CD4-positive, alpha-beta T cell treated with Interleukin-15 for 1 hour (primary cell): Measurements from ENCODE around the gene ATP4A.
A peak's percentile ranks its signal among the peaks of the same experiment; 100 is the strongest.
"Not testable (repeated sequence)": the region's sequence is repeated elsewhere in the genome, so short reads cannot be mapped to it uniquely, and the experiment has no call there.

Experiments
- DNase-seq: peaks from one replicate; pipeline ENCODE4 v3.0.0-alpha.2; 2020

ATP4A gene

DNA sequence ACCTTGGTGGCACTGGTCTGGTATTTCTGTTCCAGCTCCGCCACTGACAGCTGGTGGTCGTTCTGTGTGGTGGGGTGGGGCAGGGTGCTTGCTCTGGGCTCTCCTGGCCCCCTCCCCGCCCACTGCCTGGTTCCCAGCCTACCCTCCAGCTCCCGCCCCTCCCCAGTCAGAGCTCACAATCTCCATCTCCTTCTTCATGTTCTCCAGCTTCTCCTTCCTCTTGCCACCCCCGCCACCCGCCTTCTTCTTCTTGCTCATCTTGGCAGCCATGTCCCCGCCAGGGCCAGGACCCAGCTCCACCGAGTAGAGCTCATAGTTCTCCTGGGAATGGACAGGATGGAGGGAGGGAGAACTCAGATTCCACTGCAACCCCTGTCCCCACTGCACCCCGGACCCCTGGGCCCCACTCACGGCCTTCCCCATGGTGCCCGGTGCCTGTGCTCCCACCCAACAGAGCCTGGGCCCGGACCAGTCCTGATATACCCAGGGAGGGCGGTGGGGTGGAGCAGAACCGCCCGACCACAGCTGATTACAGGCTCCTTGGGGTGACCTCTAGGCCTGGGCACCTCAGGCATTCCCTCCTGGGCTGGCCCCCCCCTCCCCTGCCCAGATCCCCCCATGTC lies at the start of gene ATP4A:
TSS of gene ATP4A (minus strand) at position 452 of the 623 bp plus-strand sequence. CDS start at position 423, 29 bp downstream.
- no peak for DNase-seq

DNA sequence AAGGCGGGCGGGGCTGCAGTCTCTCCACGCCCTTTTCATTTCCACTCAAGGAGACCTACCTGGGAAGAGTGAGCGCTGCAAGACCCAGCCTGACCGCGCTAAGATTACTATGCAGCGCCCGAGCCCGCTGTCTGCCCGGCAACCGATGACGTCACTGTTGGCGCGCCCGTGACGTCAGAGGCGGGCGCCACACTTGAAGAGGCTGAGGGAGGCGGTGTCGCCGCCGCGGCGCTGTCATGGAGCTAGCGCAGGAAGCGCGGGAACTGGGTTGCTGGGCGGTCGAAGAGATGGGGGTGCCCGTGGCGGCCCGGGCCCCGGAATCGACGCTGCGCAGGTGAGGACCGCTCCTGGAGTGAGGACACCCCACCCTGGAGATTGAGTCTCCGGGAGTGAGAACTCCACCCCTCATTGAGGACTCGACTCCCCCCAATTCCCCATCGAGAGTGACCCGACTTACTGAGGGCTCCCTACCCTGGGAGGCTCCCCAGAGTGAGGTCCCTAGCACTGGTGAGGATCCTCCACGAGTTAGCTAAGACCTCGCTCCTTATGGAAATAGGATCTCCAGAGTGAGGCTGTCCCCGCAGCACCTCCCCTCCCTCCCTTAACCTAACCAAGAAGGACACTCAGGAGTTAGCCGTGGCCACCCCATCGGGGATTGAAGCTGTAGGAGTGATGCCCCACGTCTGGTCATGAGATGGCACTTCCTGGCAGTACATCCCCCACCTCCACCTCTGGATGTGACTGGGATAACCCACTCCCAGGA lies 49.3 kb upstream of the ATP4A start, which contains the start of gene HAUS5:
TSS of gene HAUS5 (plus strand) at position 177 of the 763 bp plus-strand sequence. CDS start at position 237, 60 bp downstream.
- peak; percentile 94 for DNase-seq

- DNase-seq = no peak
These were observed 48.7 kb upstream of the ATP4A start for GRCh38 chr19:35612224-35612558.

DNA sequence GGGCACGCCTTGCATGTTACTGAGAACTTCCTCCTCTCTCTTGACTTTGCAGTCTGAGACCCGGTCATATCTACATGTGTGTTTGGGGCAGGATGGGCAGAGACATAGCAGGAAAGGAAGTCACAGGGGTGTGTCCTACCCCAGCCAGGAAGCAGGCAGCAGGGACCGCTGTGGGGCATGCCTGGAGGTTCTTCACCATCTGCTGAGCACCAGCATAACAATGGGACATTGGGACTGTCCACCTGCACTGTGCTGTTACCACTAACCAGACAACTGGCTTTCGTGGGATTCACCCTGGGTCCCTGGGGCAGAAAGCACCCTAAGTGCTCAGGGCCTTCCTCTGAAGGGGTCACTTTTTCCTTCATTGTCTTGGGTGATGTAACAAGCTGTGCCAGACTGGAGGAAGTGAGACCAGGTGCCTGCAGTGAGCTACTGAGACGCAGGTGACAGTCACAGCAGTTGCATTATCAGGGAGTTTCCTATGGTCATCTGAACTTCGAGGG lies 46.4 kb upstream of the ATP4A start:
- DNase-seq = peak; percentile 68

DNA sequence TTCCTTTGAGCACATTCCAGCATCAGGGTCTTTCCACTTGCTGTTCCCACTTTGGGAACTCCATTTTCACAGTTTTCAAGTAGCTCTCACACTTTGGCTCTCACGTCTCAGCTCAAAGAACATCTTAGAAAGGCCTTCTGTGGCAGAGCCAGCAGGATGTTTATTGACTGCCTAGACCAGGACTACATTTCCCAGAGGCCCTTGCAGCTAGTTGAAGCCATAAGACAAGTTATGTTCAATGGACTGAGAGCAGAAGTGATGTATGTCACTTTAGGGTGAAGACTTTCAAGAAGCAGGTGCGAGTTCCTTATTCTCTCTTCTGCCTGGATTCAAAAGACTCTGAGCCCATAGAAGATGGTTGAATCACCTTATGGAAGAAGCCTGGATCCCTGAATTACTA lies 44.8 kb upstream of the ATP4A start:
- DNase-seq = no peak

- DNase-seq = no peak
These were observed 44.2 kb upstream of the ATP4A start for GRCh38 chr19:35607661-35608060.

GRCh38 chr19:35607170-35607569 lies 43.7 kb upstream of the ATP4A start:
- DNase-seq = not testable (repeated sequence)

DNA sequence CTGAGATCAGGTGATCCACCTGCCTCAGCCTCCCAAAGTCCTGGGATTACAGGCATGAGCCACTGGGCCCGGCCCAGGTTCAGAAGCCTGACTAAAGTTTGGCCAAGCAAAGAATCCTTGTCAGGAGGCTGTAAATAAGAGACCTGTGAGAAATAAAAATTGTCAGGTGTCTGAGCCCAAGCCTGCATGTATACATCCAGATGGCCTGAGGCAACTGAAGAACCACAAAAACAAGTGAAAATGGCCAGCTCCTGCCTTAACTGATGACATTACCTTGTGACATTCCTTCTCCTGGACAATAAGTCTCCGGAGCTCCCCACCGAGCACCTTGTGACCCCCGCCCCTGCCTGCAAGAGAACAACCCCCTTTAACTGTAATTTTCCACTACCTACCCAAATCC lies 41.0 kb upstream of the ATP4A start:
- not testable (repeated sequence) for DNase-seq

DNA sequence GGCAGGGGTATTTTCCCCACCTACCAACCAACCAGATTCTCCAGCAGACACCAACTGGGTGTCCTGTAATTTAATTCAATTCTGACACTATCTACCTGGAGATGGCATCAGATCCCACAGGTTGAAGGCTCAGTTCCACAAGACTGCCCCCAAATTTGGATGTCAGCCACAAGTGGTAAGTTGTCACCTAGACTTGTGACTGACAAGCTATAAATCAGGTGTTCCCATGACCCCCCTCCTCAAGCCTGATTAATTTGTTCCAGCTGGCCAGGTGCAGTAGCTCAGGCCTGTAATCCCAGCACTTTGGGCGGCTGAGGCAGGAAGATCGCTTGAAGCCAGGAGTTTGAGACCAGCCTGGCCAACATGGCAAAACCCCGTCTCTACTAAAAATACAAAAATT lies 38.5 kb upstream of the ATP4A start:
- DNase-seq = no peak

GRCh38 chr19:35596366-35596999 lies 33.0 kb upstream of the ATP4A start:
- no peak for DNase-seq

- DNase-seq = no peak
These were observed 32.5 kb upstream of the ATP4A start for GRCh38 chr19:35595928-35596327.

DNA sequence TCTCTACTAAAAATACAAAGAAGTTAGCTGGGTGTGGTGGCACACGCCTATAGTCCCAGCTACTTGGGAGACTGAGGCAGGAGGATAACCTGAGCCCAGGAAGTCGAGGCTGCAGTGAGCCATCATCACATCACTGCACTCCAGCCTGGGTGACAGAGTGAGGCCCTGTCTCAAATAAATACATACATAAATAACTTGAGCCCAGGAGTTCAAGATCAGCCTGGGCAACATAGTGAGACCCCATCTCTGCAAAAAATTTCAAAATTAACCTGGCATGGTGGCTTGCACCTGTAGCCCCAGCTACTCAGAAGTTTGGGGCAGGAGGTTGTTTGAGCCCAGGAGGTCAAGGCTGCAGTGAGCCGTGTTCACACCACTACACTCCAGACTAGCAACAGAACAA lies 31.6 kb upstream of the ATP4A start:
- not testable (repeated sequence) for DNase-seq

DNA sequence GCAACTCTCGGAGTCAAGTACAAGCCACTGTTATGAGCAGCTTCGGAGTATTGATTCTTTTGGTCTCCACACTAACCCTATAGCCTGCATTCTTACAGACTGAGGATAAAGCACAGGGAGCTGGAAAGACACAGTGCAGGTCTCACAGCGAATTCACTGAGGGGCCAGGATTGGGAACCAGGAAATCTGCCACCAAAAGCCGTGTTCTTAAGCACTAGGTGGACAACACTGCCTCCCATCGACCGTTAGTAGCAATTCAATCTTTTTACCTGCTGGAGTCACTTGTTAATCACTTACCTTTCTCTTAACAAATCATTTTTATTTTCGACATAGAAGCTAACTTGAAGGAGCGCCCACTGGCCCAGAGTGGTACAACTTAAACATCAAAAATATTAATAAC lies 28.8 kb upstream of the ATP4A start:
- no peak for DNase-seq

- DNase-seq = no peak
These were observed 27.4 kb upstream of the ATP4A start for GRCh38 chr19:35590875-35591274.

GRCh38 chr19:35587321-35587720 lies 23.9 kb upstream of the ATP4A start:
- DNase-seq = no peak

DNA sequence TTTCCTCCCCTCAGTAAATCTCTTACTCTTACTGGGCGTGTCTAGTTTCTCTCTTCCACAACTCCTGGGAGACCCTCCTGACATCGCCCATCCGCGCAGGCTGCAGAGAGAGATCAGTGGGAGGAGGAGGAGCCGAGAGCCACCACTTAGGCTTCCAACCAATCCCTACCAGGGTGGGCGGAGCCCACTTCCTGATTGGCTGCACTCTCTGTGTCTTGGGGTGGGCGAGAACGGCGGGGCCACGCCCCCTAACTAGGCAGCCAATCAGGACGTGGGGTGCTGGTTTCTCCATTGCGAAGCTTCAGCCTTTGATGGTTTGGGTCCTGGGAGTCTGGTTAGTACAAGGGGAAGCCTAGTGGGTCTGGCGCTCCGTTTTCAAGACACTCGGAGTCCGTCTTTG lies 22.4 kb upstream of the ATP4A start, which contains the start of gene PMIS2:
TSS of gene PMIS2 (plus strand) at position 326 of the 400 bp plus-strand sequence. CDS start 87 bp downstream, outside the sequence.
- no peak for DNase-seq

DNA sequence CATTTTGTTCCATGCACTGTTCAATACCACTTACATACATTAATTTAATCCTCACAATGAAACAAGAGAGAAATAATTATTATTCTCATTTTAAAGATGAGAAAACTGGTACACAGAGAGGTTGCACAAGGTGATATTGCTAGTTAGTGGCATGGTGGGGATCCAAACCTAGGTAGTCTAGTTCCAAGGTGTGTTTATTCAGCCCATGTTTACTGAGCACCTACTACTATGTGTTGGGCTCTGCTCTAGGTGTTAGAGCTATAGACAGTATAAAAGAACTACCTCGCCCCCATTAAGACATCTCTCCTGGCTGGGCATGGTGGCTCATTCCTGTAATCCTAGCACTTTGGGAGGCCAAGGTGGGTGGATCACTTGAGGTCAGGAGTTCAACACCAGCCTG lies 19.3 kb upstream of the ATP4A start:
- no peak for DNase-seq

GRCh38 chr19:35578707-35579106 lies 15.2 kb upstream of the ATP4A start:
- DNase-seq = no peak

DNA sequence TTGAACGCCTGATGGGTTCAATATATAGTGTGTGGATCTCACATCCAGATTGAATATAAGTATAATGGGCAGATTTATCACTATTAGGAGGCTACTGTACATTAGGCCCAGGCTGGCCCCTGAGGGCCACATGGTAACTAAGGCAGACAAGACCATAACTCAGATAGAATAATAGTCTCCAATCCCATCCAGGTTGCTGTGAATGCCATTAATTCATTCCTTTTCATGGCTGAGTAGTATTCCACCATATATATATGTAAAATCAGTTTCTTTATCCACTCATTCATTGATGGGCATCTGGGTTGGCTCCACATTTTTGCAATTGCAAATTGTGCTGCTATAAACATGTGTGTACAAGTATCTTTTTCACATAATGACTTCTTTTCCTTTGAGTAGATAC lies 14.5 kb upstream of the ATP4A start:
- DNase-seq = no peak

DNA sequence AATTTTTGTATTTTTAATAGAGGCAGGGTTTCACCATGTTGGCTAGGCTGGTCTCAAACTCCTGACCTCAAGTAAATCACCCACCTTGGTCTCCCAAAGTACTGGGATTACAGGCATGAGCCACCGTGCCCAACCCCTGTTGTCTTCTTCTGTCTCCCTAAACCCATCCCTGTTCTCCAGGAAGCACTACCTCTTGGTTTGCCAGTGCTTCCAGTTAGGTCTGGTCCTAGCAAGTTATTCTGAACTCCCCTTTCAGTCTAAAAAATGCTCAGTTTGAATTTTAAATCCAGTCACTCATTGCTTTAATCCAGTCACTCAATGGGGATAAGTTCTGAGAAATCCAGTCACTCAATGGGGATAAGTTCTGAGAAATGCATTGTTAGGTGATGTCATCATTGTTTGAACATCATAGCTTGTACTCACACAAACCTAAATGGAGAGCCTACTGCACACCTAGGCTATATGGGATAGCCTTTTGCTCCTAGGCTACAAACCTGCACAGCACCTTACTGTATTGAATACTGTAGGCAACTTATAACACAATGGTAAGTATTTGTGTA lies 8.0 kb upstream of the ATP4A start:
- DNase-seq = no peak

GRCh38 chr19:35569281-35569781 lies 5.9 kb upstream of the ATP4A start:
- DNase-seq = no peak

DNA sequence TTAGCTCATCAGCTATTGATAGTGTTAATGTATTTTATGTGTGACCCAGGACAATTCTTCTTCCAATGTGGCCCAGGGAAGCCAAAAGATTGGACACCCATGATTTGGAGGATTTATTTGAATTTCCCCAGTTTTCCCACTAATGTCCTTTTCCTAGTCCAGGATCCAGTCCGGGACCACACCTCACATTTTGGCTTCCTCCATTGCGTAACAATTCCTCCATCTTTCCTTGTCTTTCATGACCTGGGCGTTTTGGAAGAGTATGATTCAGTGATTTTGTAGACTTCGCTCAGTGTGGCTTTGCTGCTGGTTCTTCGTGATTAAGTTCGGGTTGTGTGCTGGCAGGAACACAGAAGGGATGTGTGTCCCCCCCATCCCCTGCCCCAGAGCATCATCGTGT lies 3.3 kb upstream of the ATP4A start:
- DNase-seq = no peak
